Endodermal cell (in vitro differentiated cells): Measurements from ENCODE around the gene CERS2. TPM values are rescaled to one million over a fixed set of nuclear protein-coding genes. Genes with fewer than 3 reads are reported as not detected.

Experiments
- DNase-seq: peaks from one replicate; pipeline ENCODE4 v3.0.0-alpha.2; 2017
- H3K27ac ChIP-seq: 2 replicates; pipeline ENCODE4 v1.5.1; 2013; ENCODE audit warnings: mild to moderate bottlenecking, low read depth, low read length, moderate library complexity
- H3K27me3 ChIP-seq: 2 replicates; pipeline ENCODE4 v1.6.1; 2013; ENCODE audit warnings: mild to moderate bottlenecking, low read length, moderate library complexity; ENCODE audit not compliant: insufficient read depth, control insufficient read depth, poor library complexity, severe bottlenecking
- H3K36me3 ChIP-seq: 2 replicates; pipeline ENCODE4 v1.7.0; 2013; ENCODE audit warnings: mild to moderate bottlenecking, low read length, moderate library complexity; ENCODE audit not compliant: control insufficient read depth, insufficient read depth
- H3K4me1 ChIP-seq: one replicate; pipeline ENCODE4 v1.7.0; 2013; ENCODE audit warnings: low read length; ENCODE audit not compliant: control insufficient read depth, insufficient read depth
- H3K4me3 ChIP-seq: 2 replicates; pipeline ENCODE4 v1.5.1; 2013; ENCODE audit warnings: mild to moderate bottlenecking, low read length, moderate library complexity
- H3K9ac ChIP-seq: 2 replicates; pipeline ENCODE4 v1.6.1; 2013; ENCODE audit warnings: mild to moderate bottlenecking, low read length, moderate library complexity; ENCODE audit not compliant: poor library complexity, severe bottlenecking; ENCODE audit errors: extremely low read depth
- H3K9me3 ChIP-seq: 2 replicates; pipeline ENCODE4 v1.6.1; 2013; ENCODE audit warnings: mild to moderate bottlenecking, low read length, moderate library complexity; ENCODE audit not compliant: control insufficient read depth
- H3K27ac Mint-ChIP-seq: 2 replicates; pipeline ENCODE4 v1.8.0; 2020; ENCODE audit warnings: mixed read lengths
- H3K27me3 Mint-ChIP-seq: 2 replicates; pipeline ENCODE4 v1.8.0; 2021; ENCODE audit warnings: mild to moderate bottlenecking, mixed read lengths; ENCODE audit not compliant: insufficient read depth
- H3K36me3 Mint-ChIP-seq: 2 replicates; pipeline ENCODE4 v1.8.0; 2020; ENCODE audit warnings: low read depth, mixed read lengths
- H3K4me1 Mint-ChIP-seq: 2 replicates; pipeline ENCODE4 v1.8.0; 2020; ENCODE audit warnings: mixed read lengths
- H3K4me3 Mint-ChIP-seq: 2 replicates; pipeline ENCODE4 v1.8.0; 2020; ENCODE audit warnings: mild to moderate bottlenecking, moderate library complexity, mixed read lengths
- H3K9me3 Mint-ChIP-seq: 2 replicates; pipeline ENCODE4 v1.8.0; 2020; ENCODE audit warnings: mild to moderate bottlenecking, mixed read lengths
- WGBS, 2 experiments: methylation state at CpG; one replicate each; pipeline versions ENCODE4 v1.1.5 to v1.1.7; 2013; ENCODE audit warnings: missing lambda C conversion rate in 2 of 2, mixed read lengths in 1 of 2; ENCODE audit not compliant: insufficient coverage in 1 of 2, insufficient read length in 1 of 2; 5-methylcytosine and 5-hydroxymethylcytosine counted together
- total RNA-seq, 2 donors: library from RNA; stranded (reverse); fragmentation: NEBNext Ultra II Directional in 1 of 2; extraction: Animal tissue kit (Norgen Biotek cat#: 25700) in 1 of 2; gene quantifications; 2 replicates in 1 of 2; 3 replicates in 1 of 2; pipeline ENCODE4 v1.2.1, GENCODE V29; 2021
- TF ChIP-seq, protein P1 (sequence below): fragments of 200-600 bp; sonication (generic); conservative IDR thresholded peaks from 2 replicates; pipeline ENCODE4 v1.5.0; 2021; ENCODE audit warnings: antibody characterized with exemption, mild to moderate bottlenecking

Gene CERS2
- total RNA-seq, 2 donors from 2014 or later: 143 to 183 TPM

DNA sequence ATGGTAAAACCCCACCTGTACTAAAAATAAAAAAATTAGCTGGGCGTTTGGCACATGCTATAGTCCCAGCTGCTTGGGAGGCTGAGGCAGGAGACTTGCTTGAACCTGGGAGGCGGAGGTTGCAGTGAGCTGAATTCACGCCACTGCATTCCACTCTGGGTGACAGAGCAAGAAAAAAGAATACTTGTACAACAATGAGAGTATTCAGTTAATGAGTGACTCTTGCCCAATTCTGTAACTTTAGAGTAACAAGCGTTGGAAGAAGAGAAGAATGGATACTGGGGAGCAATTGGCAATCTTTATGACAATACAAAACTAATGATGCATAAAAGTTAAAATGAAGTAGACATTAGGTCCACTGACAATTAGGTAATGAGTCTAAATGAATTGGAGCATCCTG, 18.0 kb upstream of the CERS2 start:
- Histone ChIP-seq H3K4me1 (peaks cover 2% of the 10 kb centered on the region), H3K9ac (no peak overlapping the region), H3K27ac (no peak overlapping the region), H3K36me3 (no peaks in the 10 kb centered on the region), H3K9me3 (no peaks in the 10 kb centered on the region), H3K4me3 (no peak overlapping the region), H3K27me3 (no peaks in the 10 kb centered on the region)
- Mint-ChIP-seq H3K4me3 (no peak overlapping the region), H3K4me1 (peaks cover 6% of the 10 kb centered on the region), H3K27ac (no peak overlapping the region), H3K36me3 (no peaks in the 10 kb centered on the region), H3K9me3 (no peaks in the 10 kb centered on the region), H3K27me3 (no peaks in the 10 kb centered on the region)
- no peak for DNase-seq
- 90 to 100% methylated on average over 3 to 4 of the region's 4 CpGs for WGBS, 2 experiments
- TF ChIP-seq, protein P1, sequence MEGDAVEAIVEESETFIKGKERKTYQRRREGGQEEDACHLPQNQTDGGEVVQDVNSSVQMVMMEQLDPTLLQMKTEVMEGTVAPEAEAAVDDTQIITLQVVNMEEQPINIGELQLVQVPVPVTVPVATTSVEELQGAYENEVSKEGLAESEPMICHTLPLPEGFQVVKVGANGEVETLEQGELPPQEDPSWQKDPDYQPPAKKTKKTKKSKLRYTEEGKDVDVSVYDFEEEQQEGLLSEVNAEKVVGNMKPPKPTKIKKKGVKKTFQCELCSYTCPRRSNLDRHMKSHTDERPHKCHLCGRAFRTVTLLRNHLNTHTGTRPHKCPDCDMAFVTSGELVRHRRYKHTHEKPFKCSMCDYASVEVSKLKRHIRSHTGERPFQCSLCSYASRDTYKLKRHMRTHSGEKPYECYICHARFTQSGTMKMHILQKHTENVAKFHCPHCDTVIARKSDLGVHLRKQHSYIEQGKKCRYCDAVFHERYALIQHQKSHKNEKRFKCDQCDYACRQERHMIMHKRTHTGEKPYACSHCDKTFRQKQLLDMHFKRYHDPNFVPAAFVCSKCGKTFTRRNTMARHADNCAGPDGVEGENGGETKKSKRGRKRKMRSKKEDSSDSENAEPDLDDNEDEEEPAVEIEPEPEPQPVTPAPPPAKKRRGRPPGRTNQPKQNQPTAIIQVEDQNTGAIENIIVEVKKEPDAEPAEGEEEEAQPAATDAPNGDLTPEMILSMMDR: no peak

DNA sequence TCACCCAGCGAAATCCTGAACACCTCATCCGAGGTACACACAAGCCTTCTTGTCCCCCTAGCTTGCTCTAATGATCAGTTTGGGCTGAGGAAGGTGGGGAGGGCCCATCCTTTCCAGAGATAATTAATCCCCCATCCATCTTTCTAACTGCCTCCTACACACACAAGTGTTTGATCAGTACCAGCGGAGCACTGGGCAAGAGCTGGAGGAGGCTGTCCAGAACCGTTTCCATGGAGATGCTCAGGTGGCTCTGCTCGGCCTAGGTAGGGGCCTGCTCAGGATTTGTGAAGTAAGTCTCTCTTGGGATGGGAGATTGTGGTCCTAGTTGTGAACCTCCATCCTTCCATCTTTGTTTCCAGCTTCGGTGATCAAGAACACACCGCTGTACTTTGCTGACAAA, 13.3 kb upstream of the CERS2 start:
- H3K9ac ChIP-seq: no peak overlapping the region
- 80 to 90% methylated on average over 2 to 7 of the region's 7 CpGs for WGBS, 2 experiments
- no peaks in the 10 kb centered on the region for H3K36me3 ChIP-seq
- H3K27ac Mint-ChIP-seq: no peak overlapping the region
- H3K4me3 ChIP-seq: no peak overlapping the region
- H3K4me3 Mint-ChIP-seq: no peak overlapping the region
- no peak overlapping the region for H3K27ac ChIP-seq
- no peak for DNase-seq
- no peaks in the 10 kb centered on the region for H3K9me3 Mint-ChIP-seq
- H3K27me3 ChIP-seq: no peaks in the 10 kb centered on the region
- no peaks in the 10 kb centered on the region for H3K4me1 ChIP-seq
- H3K4me1 Mint-ChIP-seq: peaks cover 7% of the 10 kb centered on the region
- no peaks in the 10 kb centered on the region for H3K27me3 Mint-ChIP-seq
- no peaks in the 10 kb centered on the region for H3K9me3 ChIP-seq
- no peaks in the 10 kb centered on the region for H3K36me3 Mint-ChIP-seq
- TF ChIP-seq, protein P1: no peak

DNA sequence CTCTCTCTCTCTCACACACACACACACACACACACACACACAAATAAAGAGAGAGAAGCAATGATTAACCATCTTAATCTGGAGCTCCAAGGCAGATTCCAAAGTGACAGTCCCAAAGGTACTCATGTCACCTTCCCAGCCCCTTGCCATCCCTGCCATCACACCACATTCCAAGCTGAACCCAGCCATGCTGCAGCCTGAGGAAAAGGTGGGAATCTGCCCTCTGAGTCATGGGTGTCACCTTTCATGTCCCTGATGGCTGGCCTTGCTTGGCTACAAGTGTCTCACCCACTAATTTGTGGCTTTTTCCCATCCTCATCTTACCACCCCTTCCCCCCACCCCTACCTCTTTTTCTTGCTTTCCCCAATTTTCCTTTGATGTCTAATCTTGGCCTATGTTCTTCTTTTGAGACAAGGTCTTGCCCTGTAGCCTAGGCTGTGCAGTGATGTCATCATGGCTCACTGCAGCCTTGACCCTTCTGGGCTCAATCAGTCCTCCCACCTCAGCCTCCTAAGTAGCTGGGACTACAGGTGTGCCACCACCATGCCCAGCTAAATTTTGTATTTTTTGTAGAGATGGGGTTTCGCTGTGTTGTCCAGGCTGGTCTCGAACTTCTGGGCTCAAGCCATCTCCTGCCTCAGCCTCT, 10.7 kb upstream of the CERS2 start:
- Mint-ChIP-seq H3K4me1 (peaks cover 23% of the 10 kb centered on the region), H3K27ac (no peak overlapping the region), H3K9me3 (no peaks in the 10 kb centered on the region), H3K27me3 (no peaks in the 10 kb centered on the region), H3K4me3 (no peak overlapping the region), H3K36me3 (no peaks in the 10 kb centered on the region)
- no peaks in the 10 kb centered on the region for H3K9me3 ChIP-seq
- H3K27ac ChIP-seq: no peak overlapping the region
- no peak overlapping the region for H3K9ac ChIP-seq
- H3K4me1 ChIP-seq: peaks cover 8% of the 10 kb centered on the region
- no peaks in the 10 kb centered on the region for H3K27me3 ChIP-seq
- no peaks in the 10 kb centered on the region for H3K36me3 ChIP-seq
- WGBS, 2 experiments: 88 to 100% methylated on average over 2 of the region's 2 CpGs
- DNase-seq: peak; percentile 66
- H3K4me3 ChIP-seq: no peak overlapping the region
- TF ChIP-seq, protein P1: no peak
